Activated T-helper 1 cell treated with anti-CD3 and anti-CD28 coated beads, Interleukin-2, amount 50 U/mL, for 16 hours (primary cell): ENCODE measurements around the gene GLT8D2.

Source experiments
- DNase-seq, 2 donors: peaks; one replicate each; pipeline ENCODE4 v3.0.0-alpha.2; 2020; ENCODE audit warnings: low read depth in 1 of 2, low spot score in 1 of 2

GLT8D2 gene

GRCh38 chr12:103952497-103952896 is 97.5 kb downstream of the GLT8D2 start:
- DNase-seq, result no peak

GRCh38 chr12:103948746-103949406 is 101.1 kb downstream of the GLT8D2 start:
- DNase-seq, result no peak

- DNase-seq, result no peak
Observed at GRCh38 chr12:103947871-103948555, 102.0 kb downstream of the GLT8D2 start.

- no peak for DNase-seq
Observed at GRCh38 chr12:103944964-103945363, 105.0 kb downstream of the GLT8D2 start.
